PFSK-1 (cell line): ENCODE results near the gene MAP3K3.

Experiments
- FOXP2 ChIP-seq: optimal IDR thresholded peaks from 2 replicates; pipeline ENCODE3; 2011; ENCODE audit warnings: borderline replicate concordance, control low read depth, inconsistent platforms; ENCODE audit not compliant: insufficient read depth; ENCODE audit errors: extremely low read length, extremely low read depth
- POLR2AphosphoS5 ChIP-seq: IDR thresholded peaks from 2 replicates; pipeline ENCODE4 v1.6.1; 2012; ENCODE audit warnings: low read depth, mild to moderate bottlenecking, control low read depth, low read length, moderate library complexity
- SIN3A ChIP-seq: IDR thresholded peaks from 2 replicates; pipeline ENCODE4 v1.6.1; 2012; ENCODE audit warnings: mild to moderate bottlenecking, low read length, moderate library complexity, borderline replicate concordance; ENCODE audit not compliant: insufficient read depth
- TAF1 ChIP-seq: IDR thresholded peaks from 2 replicates; pipeline ENCODE4 v1.6.1; 2012; ENCODE audit warnings: low read length, control low read depth, borderline replicate concordance; ENCODE audit not compliant: insufficient read depth
- TF ChIP-seq, protein P1 (sequence below), 2 experiments: IDR thresholded peaks; 2 replicates each; pipeline versions ENCODE4 v1.6.1 to v1.8.0; 2011 to 2012; ENCODE audit warnings: low read depth in 2 of 2, low read length in 2 of 2, control low read depth in 1 of 2, inconsistent platforms in 1 of 2, mild to moderate bottlenecking in 1 of 2, moderate library complexity in 1 of 2; ENCODE audit not compliant: insufficient read depth in 1 of 2

Gene MAP3K3

DNA sequence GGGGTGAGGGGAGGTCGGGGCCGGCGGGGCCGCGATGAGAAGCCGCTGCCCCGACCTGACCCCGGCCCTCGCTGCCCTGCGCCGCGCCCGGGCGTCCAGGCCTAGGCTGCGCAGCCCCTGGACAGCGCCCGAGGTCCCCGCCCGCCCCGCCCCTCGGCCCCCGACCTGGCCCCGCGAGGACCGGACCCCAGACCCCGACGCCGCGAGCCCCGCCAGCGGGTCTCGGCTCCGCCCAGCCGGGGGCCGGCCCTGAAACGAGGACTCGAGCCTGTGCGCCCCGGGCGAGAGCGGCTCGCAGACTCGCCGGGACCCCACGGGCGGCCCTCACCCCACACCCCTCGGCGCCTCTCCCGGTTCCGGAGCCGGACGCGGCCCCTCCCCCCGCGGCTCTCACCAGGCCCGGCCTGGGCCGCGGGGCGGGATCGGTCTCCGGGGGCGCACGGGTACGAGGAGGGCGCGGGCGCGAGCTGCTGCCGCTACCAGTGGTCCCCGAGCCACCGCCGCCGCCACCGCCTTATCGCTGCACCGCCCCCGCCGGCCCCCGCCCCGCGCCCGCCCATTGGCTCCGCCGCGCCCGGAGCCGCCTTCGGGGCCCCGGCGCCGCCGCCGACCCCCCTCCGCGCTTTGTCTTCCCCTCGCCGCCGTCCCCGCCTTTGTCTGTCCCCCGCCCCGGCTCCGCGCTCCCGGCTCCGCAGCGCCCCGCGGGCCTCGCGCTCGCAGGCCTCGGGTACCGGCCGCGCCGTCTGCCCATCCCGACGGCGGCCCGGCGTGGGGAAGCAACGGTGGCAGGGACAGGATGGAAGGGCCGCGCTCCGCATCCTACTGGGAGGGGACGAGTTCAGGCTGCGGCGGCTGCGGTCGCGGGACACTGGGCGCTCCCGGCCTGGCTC is 77.7 kb downstream of the MAP3K3 start, which contains the start of gene LIMD2:
TSS of gene LIMD2 (minus strand) at position 488 of the 890 bp plus-strand sequence. CDS start 827 bp downstream, outside the sequence.
- TF ChIP-seq, protein P1, sequence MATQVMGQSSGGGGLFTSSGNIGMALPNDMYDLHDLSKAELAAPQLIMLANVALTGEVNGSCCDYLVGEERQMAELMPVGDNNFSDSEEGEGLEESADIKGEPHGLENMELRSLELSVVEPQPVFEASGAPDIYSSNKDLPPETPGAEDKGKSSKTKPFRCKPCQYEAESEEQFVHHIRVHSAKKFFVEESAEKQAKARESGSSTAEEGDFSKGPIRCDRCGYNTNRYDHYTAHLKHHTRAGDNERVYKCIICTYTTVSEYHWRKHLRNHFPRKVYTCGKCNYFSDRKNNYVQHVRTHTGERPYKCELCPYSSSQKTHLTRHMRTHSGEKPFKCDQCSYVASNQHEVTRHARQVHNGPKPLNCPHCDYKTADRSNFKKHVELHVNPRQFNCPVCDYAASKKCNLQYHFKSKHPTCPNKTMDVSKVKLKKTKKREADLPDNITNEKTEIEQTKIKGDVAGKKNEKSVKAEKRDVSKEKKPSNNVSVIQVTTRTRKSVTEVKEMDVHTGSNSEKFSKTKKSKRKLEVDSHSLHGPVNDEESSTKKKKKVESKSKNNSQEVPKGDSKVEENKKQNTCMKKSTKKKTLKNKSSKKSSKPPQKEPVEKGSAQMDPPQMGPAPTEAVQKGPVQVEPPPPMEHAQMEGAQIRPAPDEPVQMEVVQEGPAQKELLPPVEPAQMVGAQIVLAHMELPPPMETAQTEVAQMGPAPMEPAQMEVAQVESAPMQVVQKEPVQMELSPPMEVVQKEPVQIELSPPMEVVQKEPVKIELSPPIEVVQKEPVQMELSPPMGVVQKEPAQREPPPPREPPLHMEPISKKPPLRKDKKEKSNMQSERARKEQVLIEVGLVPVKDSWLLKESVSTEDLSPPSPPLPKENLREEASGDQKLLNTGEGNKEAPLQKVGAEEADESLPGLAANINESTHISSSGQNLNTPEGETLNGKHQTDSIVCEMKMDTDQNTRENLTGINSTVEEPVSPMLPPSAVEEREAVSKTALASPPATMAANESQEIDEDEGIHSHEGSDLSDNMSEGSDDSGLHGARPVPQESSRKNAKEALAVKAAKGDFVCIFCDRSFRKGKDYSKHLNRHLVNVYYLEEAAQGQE (IDR thresholded peaks at IDR 0.05; ENCODE audit: insufficient read depth in 1 of 2, low read depth in 2 of 2, low read length in 2 of 2), result peak; percentile 69 to 77; a peak in 3 of 4 replicates
- TF ChIP-seq TAF1 (no peak), POLR2AphosphoS5 (0 out of 2 replicates have a peak, but pooled peaks have one; percentile 34)

DNA sequence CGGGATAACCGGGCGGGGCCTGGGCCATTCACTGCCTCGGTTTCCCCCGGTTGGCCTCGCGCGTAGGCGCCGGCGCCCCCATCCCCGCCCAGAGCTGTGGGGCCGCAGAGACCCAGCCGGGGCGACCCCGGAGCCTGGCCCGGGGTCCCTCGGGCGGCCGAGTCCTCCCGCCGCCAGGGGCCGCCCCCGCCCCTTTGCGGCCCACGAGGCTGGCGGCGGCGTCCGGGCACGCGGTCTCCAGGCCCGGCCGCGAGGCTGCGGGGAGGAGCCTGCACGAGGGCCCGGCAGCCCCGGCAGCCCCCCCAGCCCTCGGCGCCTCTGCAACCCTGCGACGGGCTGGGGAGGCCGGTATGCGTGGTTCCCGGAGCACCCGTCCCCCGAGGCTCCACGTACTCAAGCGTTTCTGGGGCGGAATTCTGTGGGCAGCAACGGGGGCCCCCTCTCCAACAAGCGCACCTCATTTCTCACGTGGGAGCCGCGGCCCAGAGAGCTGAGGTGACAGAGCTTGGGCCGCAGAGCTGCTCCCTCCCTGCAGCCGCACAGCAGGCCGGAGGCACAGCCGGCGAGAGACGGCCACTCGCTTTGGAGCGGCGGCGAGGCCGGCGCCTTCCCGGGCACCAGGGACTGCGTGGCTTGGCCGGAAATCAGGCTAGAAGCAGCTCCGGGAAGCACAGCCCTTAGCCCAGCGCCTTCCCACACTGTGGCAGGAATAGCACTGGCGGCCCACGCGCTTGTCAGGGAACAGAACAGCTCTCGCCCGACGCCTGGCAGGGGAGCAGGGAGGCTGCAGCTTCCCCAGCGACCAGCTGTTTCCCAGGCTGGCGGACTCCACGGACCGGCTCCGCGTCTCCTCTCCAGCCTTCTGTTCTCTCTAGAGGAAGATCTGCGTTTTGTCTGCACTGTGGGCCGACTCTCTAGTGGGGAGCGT is 78.6 kb downstream of the MAP3K3 start:
- TF ChIP-seq POLR2AphosphoS5 (no peak), FOXP2 (no peak), SIN3A (no peak), TAF1 (no peak)
- TF ChIP-seq, protein P1 (IDR thresholded peaks at IDR 0.05; ENCODE audit: insufficient read depth in 1 of 2, low read depth in 2 of 2, low read length in 2 of 2), result no peak

DNA sequence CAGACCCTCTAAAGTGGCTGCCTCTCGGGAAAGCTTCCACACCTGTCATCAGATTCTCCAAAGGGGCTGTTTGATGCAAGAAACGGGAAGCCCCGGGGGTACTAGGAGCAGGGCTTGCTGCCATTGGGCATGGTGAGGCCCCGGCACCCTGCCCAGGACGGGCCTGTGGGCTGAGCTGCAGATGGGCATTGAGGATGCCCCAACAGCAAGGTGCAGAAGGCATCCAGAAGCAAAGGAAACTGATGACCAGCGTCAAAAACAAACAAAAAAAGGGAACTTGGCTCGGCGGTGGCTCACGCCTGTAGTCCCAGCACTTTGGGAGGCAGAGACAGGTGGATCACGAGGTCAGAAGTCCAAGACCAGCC is 79.2 kb downstream of the MAP3K3 start:
- TF ChIP-seq SIN3A, result no peak
- TF ChIP-seq FOXP2, result no peak
- TF ChIP-seq TAF1, result no peak
- TF ChIP-seq POLR2AphosphoS5, result no peak
- TF ChIP-seq, protein P1 (IDR thresholded peaks at IDR 0.05; ENCODE audit: insufficient read depth in 1 of 2, low read depth in 2 of 2, low read length in 2 of 2), result no peak

DNA sequence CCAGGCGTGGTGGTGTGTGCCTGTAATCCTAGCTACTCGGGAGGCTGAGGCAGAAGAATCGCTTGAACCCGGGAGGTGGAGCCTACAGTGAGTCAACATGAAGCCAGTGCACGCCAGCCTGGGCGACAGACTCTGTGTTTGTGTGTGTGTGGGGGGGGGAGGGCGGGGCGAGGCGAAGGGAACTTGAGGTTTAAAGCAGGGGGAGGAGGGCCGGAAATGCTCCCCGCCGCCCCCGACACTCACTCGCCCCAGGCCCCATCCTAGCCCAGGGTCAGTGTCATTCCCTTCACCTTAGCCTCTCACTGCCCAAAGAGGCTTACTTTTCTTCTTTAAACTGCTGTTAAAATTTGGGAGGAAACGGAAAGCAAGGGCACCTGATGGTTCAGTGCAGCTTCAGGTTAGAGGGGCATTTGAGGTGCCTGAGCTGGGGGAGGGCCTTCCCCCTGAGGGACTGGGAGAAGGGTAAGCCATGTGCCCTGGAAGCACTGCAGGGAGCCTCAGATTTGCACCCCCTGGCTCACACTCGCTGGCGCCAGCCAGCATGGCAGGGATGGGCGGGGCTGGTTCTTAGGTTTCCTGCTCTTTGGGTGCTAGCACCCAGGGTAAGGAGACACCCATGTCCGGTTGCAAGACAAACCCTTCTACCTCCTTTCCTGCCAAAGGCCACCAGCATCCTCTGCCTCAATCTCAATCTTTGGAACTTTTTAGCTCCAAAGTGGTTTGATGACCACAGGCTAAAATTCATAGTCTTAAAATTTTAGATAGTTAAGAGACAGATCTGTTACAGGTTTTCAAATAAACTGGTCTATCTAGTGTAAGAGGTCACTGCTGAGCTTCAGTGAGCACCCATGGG is 79.9 kb downstream of the MAP3K3 start:
- TF ChIP-seq, protein P1 (IDR thresholded peaks at IDR 0.05; ENCODE audit: insufficient read depth in 1 of 2, low read depth in 2 of 2, low read length in 2 of 2), result no peak
- TF ChIP-seq POLR2AphosphoS5 (no peak), FOXP2 (no peak), SIN3A (no peak), TAF1 (no peak)
